ENCODE measurements around the gene UPF1.

The UPF1 gene

DNA sequence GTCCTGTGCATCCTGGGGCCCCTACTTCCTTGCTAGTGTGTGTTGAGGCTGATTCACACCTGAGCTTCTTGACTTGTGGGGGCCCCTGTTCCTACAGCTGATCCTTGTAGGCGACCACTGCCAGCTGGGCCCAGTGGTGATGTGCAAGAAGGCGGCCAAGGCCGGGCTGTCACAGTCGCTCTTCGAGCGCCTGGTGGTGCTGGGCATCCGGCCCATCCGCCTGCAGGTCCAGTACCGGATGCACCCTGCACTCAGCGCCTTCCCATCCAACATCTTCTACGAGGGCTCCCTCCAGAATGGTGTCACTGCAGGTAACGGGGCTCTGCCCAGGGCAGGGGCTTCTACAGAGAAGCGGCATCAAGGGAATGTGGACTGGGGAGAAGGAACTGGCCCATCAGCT lies 25.5 kb downstream of the UPF1 start:
- DNase-seq (ENCODE audit: low read depth) = no peak

DNA sequence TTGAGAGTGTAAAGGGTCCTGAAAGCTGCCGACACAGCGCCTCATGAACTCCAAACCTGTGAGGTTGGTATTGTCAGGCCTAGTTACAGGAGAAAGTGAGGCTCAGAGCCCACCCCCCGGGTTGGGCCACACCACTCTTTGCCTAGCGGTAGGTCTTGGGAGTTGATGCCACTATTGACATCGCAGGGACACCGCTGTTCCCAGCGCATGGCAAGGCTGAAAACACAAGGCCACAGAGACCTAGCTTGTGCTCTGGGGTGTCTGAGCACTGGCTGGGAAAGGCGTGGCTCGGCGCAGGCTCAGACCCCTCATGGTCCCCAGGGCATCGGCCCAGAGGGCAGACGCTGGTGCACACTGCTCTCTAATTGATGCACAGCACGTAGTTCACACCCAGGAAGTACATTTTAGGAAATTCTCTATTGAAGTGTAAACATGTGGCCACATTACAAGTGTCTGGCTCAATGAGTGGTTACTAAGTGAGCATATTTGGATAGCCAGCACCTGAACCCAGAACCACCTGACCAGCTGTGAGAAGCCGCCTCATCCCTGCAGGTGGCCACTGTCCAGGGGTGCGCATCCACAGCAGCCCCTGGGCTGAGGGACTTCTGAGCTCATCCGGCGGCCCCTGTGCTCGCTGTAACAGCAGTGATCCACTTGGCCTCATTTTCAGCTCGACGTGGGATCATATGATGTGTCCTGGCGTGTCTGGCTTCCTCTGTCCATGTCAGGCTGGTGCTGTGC lies 27.3 kb downstream of the UPF1 start:
- no peak for DNase-seq (ENCODE audit: low read depth)

DNA sequence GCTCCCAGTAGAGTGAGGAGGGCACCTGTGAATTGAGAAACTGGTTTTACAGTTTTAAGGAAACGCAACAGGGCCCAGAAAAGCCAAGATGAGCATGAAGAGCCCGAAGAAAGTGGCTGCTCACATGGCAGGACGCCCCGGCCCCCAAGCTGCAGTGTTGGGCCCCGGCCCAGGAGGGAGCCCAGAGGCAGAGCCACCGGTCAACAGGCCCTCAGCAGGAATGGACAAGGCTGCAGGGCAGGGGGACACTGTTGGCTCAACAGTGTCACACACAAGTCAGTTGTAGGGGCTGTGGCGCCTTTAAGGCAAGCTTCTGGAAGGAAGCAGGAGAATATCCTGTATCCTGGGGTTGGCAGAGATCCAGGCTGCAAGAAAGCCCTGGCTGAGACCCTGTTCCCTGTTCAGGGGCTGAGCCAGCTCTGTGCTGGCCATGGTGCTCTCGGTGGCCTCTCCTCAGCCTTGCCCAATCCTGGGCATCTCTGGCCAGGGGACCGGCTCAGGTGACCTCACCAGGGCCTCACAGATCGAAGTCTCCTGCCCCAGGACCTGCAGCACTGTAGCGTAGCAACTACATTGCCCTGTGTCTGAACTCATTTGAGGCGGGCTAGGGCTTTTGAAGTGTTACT lies 28.0 kb downstream of the UPF1 start:
- no peak for DNase-seq (ENCODE audit: low read depth)

DNA sequence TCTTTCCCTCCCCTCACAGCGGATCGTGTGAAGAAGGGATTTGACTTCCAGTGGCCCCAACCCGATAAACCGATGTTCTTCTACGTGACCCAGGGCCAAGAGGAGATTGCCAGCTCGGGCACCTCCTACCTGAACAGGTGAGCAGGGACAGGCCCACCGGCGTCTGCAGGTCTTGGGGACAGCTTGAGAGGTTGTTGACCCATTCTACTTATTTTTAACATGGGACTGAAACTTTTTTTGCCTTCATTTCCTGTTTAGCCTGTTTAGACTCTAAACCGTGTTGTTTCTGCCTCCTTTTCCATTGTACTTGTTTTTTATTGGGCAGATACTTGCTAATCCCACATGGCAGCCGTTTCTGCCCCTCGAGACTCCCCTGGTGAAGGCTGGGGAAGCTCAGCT lies 28.5 kb downstream of the UPF1 start:
- DNase-seq (ENCODE audit: low read depth) = no peak

DNA sequence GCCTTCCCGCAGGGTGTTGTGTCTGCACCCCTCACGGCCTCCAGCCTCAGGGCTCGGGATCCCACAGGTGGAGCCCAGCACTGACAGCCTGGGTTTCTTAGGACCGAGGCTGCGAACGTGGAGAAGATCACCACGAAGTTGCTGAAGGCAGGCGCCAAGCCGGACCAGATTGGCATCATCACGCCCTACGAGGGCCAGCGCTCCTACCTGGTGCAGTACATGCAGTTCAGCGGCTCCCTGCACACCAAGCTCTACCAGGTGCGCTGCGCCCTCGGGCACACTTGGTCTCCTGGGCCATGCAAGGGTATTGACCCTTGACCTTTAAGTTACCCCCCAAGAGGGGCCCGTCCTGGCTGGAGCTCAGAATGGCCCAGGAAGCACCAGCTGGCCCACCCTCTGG lies 29.0 kb downstream of the UPF1 start:
- DNase-seq (ENCODE audit: low read depth) = no peak

DNA sequence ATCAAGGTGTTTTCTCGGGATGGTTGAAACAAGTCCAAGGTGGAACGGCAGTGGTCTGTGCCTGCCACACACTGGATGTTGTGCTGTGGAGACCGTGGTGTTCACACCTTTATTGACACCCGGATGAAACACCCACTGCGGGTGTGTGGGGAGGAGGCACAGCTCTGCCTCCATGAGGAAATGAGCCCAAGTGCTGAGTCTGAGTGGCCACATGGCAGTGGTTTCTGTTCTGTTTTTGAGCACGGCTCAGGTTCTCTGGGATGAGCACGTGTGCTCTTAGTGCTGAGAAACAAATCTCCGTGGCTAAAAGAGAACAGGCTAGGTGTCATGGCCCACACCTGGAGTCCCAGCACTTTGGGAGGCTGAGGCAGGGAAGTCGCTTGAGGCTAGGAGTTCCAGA lies 29.5 kb downstream of the UPF1 start:
- no peak for DNase-seq (ENCODE audit: low read depth)

DNA sequence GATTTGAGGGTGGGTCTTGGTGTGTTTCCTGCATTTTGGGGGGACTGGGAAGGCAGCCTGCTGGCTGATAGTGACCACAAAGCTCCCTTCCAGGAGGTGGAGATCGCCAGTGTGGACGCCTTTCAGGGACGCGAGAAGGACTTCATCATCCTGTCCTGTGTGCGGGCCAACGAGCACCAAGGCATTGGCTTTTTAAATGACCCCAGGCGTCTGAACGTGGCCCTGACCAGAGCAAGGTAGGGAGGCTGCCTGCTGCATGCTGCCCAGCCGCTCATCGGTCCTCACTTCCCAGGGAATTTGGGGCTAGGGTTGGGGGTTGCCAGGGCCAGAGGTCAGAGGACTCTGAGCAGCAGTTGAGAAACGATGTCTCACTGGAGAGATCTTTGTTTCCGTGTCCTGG lies 30.2 kb downstream of the UPF1 start:
- no peak for DNase-seq (ENCODE audit: low read depth)

DNA sequence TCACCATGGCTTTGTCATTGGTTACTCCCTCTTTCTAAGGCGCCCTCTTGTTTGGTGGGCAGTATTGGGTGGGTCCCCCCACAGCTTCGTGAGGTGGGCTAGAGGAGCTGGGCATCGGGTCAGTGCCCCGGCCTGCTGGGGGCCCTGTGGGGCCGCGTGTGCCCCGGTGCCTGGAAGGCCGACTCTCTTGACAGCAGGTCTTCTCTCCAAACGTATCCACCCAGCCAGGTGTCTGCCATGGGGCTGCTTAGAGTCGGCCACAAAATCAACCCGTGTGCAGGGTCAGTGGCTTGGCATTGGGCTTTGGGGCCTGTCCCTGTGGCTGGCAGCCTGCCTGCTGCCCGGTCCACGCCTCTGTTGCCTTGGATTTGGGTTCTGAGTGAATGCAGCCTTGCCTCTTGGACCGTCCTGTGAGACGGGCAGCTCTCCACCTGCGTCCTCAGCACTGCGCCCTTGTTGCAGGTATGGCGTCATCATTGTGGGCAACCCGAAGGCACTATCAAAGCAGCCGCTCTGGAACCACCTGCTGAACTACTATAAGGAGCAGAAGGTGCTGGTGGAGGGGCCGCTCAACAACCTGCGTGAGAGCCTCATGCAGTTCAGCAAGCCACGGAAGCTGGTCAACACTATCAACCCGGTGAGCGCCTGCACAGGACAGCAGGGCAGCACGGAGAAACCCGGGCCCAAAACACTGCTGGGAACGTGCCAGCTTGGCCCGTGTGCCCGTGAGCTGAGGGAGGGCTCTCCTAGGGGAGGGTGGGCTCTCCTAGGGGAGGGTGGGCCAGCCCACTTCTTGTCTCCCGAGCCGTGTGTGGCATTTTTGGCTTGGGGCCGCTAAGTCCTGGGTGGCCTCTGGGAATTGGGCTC lies 31.4 kb downstream of the UPF1 start:
- no peak for DNase-seq (ENCODE audit: low read depth)

DNA sequence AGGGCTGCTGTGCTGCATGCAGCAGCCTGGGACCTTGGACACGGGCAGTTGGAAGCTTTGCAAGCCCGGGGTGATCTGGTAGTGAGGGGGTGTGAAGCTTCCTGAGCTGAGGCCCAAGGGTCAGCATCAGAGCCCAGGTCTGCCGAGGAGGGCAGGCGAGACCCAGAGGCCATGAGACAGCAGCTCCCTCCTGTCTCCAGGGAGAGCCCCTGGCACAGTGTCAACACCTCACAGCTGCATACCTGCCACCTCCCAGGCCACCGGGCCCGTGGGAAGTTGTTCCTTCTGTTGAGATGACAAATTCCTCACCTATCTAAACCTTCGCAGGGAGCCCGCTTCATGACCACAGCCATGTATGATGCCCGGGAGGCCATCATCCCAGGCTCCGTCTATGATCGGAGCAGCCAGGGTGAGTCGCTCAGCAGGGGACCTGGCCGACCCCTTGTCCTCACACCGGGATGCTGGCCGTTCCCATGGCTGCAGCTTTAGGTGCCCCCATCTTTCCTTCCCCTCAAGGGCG lies 32.1 kb downstream of the UPF1 start:
- DNase-seq (ENCODE audit: low read depth) = no peak

DNA sequence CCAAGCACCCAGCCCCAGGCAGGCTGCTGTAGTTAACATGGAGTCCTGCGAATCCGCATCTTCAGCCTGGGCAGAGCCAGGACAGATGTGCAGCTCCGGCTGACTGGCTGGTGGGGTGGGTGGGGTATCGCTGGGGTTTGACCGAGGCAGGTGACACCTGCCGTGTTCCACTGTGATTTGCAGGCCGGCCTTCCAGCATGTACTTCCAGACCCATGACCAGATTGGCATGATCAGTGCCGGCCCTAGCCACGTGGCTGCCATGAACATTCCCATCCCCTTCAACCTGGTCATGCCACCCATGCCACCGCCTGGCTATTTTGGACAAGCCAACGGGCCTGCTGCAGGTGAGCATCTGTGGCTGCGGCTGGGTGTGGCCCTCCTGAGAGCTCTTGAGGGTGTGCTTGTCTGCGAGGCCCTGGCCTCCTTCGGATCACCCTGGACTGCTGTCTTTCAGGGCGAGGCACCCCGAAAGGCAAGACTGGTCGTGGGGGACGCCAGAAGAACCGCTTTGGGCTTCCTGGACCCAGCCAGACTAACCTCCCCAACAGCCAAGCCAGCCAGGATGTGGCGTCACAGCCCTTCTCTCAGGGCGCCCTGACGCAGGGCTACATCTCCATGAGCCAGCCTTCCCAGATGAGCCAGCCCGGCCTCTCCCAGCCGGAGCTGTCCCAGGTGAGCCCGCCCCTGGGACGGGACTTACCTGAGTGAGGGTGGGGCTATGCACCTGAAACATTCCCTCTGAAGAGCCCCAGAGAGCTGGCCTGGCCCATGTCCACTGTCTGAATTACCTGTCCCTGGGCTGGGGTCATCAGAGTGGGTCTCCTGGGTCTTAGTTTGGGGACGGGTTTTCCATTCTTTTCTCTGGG lies 33.6 kb downstream of the UPF1 start:
- no peak for DNase-seq (ENCODE audit: low read depth)

DNA sequence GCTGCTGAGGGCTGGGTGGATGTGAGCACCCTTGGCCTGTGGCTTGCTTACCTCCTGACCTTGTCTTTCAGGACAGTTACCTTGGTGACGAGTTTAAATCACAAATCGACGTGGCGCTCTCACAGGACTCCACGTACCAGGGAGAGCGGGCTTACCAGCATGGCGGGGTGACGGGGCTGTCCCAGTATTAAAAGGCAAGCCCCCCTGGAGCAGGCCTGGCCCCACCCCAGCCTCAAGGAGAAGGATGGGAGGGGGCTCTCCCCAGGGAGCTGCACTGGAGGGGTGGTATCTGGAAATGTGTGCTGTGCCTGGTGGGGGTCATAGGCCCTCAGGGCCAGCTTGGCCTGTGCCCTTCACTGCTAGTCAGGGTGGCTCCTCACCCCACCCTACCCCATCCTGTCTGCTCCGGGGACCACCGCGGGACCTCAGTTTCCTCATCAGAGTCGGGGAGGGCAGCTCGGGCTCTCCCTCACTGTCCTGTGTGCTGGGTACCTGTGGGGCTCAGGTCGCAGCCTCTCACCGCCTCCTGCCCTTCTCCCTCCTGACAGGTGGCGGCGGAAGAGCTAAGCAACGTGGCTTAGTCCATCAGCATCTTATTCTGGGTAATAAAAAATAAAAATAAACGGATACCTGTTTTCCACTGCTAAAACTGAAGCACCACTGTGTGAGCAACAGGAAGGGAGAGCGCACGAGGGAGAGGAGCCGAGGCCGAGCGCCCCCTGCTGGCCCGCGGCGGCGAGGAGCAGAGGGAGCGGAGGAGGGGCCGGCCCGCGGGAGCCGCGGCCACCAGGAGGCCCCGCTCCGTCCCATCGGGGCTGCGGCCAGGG lies 34.4 kb downstream of the UPF1 start:
- no peak for DNase-seq (ENCODE audit: low read depth)

DNA sequence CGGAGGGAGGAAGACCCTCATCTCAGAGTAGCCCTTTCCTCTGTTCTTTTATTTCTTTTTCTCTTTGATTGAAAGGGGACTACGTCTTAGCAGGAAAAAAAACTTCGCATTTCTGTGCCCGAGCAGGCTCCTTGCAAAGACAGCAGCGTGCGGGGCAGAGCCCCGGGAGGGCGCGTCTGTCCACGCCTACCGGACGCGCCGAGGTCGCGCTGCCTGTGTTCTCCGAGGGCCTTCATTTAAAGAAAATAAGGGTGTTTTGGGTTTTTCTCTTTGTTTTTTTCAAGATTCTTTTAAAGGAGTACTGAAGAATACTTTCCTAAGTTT lies 35.0 kb downstream of the UPF1 start:
- no peak for DNase-seq (ENCODE audit: low read depth)

DNA sequence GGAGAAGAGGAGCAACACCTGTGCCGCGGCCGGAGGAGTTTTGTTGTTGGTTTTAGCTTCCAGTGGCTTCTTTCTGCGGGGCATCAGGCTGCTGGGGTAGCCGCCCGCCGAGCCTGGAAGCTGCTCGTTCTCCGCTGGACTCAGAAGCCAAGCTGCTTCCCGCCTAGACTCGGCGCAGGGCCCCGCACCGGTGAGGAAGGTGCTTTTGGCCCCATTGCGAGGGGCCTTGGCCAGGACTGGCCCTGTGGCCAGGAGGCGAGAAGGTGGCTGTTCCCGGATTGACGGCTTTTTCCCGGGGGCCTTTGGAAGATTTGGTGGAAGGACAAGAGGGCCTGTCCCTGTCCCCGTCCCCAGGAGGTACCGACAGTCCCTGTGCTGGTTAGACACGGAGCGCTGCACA lies 35.4 kb downstream of the UPF1 start:
- DNase-seq (ENCODE audit: low read depth) = no peak

DNA sequence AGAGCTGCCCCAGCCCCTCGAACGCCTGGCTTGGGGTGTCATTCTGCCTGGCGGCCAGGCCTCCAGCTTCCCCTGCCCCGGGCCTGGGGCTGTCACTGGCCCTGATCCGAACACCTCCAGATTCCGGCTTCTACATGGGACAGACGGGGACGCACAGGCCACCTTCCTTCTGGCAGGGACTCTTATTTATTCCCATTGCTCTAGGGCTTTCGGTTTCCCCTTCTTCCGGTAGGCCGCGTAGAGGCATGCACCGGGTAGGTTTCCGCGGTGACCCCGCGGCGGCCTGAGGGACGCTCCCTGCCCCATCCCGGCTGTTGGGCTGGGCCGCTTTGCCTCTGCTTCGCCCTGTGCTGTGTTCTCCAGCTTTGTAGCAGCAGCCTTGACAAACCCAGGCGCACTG lies 36.0 kb downstream of the UPF1 start:
- DNase-seq (ENCODE audit: low read depth) = no peak

DNA sequence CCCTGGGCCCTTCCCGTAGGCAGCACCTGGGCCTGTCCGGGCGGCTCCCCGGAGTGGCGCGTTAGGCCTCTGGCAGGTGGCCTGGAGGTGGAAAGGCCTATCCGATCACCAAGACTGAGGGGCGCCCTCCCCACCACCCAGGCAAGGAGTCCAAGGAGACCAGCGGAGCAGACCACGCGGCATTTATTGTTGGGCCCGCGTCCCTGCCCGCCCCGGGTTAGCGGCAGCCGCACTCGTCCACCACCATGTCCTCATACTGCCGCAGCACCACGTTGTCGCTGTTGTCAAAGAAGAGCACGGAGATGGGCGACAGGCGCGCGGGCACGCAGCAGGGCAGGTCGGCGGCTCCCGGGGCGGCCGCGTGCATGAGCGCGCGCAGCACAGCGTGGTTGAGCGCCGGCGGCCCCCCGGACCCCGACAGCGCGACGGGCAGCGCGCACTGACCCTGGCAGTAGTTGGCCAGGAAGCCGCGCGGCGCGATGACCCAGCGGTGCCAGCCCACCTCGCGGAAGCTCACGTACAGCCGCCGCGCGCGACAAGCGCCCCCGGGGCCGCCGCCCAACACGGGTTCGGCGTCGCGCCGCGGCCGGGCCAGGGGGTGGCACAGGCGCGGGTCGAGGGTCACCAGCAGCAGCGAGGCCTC lies 36.7 kb downstream of the UPF1 start:
- DNase-seq (ENCODE audit: low read depth) = no peak

DNA sequence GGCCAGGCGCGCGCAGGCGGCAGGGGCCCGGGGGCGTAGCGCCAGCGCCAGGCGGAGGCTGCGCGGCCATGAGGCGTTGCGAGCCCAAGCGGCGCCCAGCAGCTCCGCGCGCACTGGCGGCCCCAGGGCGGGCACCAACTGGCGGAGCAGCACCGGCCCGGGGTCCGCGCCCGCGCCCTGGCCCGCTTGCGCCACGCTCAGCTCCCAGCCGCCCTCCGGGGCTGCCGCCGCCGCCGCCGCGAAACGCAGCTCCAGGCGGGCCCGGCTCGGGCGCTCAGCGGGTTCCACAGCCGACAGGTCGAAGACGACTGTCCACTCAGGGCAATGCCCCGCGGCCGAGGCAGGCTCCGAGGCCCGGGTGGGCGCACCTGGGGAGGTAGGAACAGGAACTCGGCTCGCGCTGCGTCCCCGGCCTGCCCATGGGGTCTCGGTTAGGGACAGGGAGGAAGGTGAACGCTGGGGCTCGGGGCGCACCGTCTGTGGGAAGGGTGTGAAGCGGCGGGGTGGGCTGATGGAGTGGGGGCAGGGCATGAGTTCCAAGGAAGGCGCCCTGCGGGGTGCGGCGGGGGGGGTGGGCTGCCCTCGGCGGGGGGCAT lies 37.4 kb downstream of the UPF1 start:
- DNase-seq (ENCODE audit: low read depth) = no peak

DNA sequence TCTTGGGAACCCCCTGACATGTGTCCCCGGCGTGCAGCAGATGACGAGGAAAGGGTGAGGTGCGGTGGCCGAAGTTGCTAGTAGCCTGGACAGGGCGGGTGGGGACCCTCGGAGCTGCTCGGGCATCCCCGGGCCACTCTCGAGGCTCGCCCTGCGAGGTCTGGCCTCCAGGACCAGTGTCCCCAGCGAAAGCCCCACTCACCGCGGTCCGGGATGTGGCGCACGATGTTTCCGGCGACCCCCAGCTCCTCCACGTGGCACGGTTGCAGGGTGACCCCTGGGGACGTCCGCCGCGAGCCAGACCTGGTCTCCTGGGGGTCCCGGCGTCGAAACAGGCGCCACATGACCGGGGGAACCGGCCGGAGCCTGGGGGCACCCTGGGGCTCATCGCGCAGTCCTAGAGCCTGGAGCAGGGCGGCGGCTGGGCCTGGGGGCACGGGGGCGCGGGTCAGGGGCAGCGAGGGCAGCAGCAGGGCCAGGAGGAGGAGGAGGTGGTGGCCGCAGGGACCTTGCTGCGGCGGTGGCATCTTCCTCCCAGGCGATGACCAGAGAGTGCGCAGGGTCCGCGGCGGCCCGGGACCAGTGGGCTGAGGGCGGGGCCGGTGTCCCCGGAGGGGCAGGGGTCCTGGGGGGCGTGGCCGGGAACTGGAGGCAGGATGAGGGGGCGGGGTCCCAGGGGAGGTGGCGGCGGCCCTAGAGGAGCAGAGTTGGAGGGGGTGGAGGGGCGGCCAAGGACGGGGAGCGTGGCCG lies 38.2 kb downstream of the UPF1 start:
- no peak for DNase-seq (ENCODE audit: low read depth)

DNA sequence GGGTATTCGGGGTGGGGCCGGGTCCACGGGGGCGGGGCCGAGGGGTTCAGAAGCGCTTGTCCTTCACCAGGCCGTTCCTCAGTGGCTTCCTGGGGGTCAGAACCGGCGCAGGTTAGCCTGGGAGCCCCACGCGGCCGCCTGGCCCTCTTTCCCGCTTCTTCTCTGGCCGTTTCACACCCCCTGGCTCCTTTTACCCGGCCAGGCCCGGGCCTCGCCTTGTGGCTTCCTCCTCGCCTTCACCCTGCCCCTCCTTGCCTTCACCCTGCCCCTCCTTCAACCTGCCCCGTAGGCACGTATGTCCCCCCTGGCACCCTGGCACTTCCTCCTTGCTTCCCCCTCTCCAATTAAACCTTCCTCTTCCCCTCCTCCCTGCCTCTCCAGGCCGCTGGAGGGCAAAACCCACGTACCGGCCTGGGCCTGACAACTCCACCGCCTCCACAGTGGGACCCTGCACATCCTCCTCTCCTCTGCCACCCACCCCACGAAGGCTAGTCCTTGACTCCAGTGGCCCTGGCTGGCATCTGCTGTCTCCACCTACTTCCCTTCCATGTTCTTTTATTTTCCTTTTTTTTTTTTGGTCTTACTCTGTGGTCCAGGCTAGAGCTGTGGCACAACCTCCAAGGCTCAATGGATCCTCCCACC lies 38.9 kb downstream of the UPF1 start:
- DNase-seq (ENCODE audit: low read depth) = no peak

DNA sequence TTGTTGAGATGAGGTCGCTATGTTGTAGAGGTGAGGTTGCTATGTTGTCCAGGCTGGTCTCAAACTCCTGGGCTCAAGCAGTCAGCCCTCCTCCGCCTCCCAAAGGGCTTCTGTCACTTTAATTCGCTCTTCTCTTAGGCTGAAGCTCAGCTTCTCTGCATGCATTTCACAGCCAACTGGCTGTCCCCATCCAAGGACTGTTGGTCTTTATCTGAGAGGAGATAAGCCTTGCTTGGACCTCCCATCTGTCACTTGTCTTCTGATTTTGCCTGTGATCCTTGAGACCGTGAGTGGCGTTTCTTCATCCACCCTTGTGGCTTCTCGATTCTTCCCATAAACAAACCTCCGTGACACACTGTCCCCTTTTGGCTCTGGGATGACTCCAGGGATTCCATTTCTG lies 39.8 kb downstream of the UPF1 start:
- no peak for DNase-seq (ENCODE audit: low read depth)
